Stromal cell of bone marrow (primary cell): Measurements from ENCODE around the gene DLD.
"Not testable (repeated sequence)": the region's sequence is repeated elsewhere in the genome, so short reads cannot be mapped to it uniquely, and the experiment has no call there.

Source experiments
- DNase-seq: peaks from one replicate; pipeline ENCODE4 v3.0.0-alpha.2; 2012; ENCODE audit warnings: low read depth

The DLD gene

GRCh38 chr7:107874605-107875446, 16.2 kb upstream of the DLD start:
- DNase-seq, result peak; percentile 29

GRCh38 chr7:107876916-107877315, 14.1 kb upstream of the DLD start:
- no peak for DNase-seq

GRCh38 chr7:107877731-107878382, 13.1 kb upstream of the DLD start:
- DNase-seq, result no peak

- DNase-seq, result no peak
Measured at GRCh38 chr7:107878636-107879035, 12.3 kb upstream of the DLD start.

- peak; percentile 24 for DNase-seq
Measured at GRCh38 chr7:107879400-107880035, 11.5 kb upstream of the DLD start.

GRCh38 chr7:107882766-107883165, 8.2 kb upstream of the DLD start:
- no peak for DNase-seq

- no peak for DNase-seq
Measured at GRCh38 chr7:107884066-107884818, 6.7 kb upstream of the DLD start.

- not testable (repeated sequence) for DNase-seq
Measured at GRCh38 chr7:107887827-107888226, 3.2 kb upstream of the DLD start.

GRCh38 chr7:107889992-107890391, 991 bp upstream of the DLD start:
- DNase-seq, result no peak

- no peak for DNase-seq
Measured at GRCh38 chr7:107890493-107890961, 456 bp upstream of the DLD start.

- no peak for DNase-seq
Measured at GRCh38 chr7:107891636-107892366, 818 bp downstream of the DLD start.

- not testable (repeated sequence) for DNase-seq
Measured at GRCh38 chr7:107892367-107892741, 1.4 kb downstream of the DLD start.

- no peak for DNase-seq
Measured at GRCh38 chr7:107898997-107899594, 8.1 kb downstream of the DLD start.

- DNase-seq, result no peak
Measured at GRCh38 chr7:107900496-107901015, 9.6 kb downstream of the DLD start.

- no peak for DNase-seq
Measured at GRCh38 chr7:107902381-107902780, 11.4 kb downstream of the DLD start.

- DNase-seq, result no peak
Measured at GRCh38 chr7:107907790-107908189, 16.8 kb downstream of the DLD start.

- DNase-seq, result no peak
Measured at GRCh38 chr7:107909445-107909844, 18.5 kb downstream of the DLD start.

GRCh38 chr7:107911981-107912380, 21.0 kb downstream of the DLD start:
- no peak for DNase-seq

GRCh38 chr7:107913851-107914250, 22.9 kb downstream of the DLD start:
- no peak for DNase-seq

- DNase-seq, result no peak
Measured at GRCh38 chr7:107914831-107915230, 23.8 kb downstream of the DLD start.

GRCh38 chr7:107915541-107915940, 24.6 kb downstream of the DLD start:
- DNase-seq, result no peak
